Astrocyte (in vitro differentiated cells and primary cell): ENCODE data around the gene TMED4.

Experiments used
- EZH2 ChIP-seq: IDR thresholded peaks from 2 replicates; pipeline ENCODE4 v1.6.1; 2012; ENCODE audit warnings: mild to moderate bottlenecking, low read length, inconsistent platforms; ENCODE audit not compliant: insufficient read depth
- TF ChIP-seq, protein P1 (sequence below): IDR thresholded peaks from 2 replicates; pipeline ENCODE4 v1.5.1; 2011; ENCODE audit warnings: low read depth, mild to moderate bottlenecking, inconsistent platforms, low read length, moderate library complexity; ENCODE audit not compliant: insufficient read depth

DNA sequence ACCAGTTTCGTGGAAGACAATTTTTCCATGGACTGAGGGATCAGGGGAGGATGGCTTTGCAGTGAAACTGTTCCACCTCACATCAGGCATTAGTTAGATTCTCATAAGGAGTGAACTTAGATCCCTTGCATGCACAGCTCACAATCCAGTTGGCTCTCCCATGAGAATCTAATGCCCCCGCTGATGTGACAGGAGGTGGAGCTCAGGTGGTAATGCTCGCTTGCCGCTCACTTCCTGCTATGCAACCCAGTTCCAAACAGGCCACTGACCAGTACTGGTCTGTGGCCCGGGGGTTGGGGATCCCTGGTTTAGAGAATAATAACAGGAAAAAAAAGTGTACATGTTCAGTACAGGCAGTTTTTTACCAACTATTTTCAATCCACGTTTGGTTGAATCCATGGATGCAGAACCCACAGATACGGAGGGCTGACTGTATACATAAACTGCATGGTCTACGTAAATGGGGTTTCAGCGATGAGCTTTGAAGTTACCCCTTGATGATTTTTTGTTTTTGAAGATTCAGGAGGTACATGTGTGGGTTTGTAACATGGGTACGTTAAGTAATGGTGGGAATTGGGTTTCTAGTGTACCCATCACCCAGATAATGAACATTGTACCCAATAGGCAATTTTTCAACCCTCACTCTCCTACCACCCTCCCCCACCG is 48.9 kb upstream of the TMED4 start:
- TF ChIP-seq, protein P1, sequence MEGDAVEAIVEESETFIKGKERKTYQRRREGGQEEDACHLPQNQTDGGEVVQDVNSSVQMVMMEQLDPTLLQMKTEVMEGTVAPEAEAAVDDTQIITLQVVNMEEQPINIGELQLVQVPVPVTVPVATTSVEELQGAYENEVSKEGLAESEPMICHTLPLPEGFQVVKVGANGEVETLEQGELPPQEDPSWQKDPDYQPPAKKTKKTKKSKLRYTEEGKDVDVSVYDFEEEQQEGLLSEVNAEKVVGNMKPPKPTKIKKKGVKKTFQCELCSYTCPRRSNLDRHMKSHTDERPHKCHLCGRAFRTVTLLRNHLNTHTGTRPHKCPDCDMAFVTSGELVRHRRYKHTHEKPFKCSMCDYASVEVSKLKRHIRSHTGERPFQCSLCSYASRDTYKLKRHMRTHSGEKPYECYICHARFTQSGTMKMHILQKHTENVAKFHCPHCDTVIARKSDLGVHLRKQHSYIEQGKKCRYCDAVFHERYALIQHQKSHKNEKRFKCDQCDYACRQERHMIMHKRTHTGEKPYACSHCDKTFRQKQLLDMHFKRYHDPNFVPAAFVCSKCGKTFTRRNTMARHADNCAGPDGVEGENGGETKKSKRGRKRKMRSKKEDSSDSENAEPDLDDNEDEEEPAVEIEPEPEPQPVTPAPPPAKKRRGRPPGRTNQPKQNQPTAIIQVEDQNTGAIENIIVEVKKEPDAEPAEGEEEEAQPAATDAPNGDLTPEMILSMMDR: no peak
- TF ChIP-seq EZH2: no peak
